WTC11 (cell line): ENCODE measurements around the gene C11orf52. TPM values are rescaled to one million over a fixed set of nuclear protein-coding genes. Genes with fewer than 3 reads are reported as not detected.

Experiments used
- ATAC-seq: fragments of 200-7000 bp; cut with Tn5 transposase; 2 replicates; pipeline ENCODE4 v1.10.0; 2021; ENCODE audit warnings: mild to moderate bottlenecking, moderate library complexity
- CTCF ChIA-PET: fragments of 300-600 bp; sonication (Branson Sonifier 250); formaldehyde crosslinking; loops from one replicate; lab custom pipeline; 2021; ENCODE audit warnings: antibody characterized with exemption; lab: Charles Lee
- POLR2A ChIA-PET: fragments of 350-600 bp; sonication (Branson Sonifier 250); formaldehyde crosslinking; loops from one replicate; lab custom pipeline; 2021; ENCODE audit warnings: antibody characterized with exemption; lab: Charles Lee
- DNase-seq: peaks from one replicate; pipeline ENCODE4 v3.0.0; 2021; ENCODE audit warnings: low spot score
- H3K27ac Mint-ChIP-seq: 2 replicates; pipeline ENCODE4 v1.8.0; 2021; ENCODE audit warnings: mixed read lengths
- H3K27me3 Mint-ChIP-seq: 2 replicates; pipeline ENCODE4 v1.8.0; 2021; ENCODE audit warnings: low read depth, mild to moderate bottlenecking, moderate library complexity, mixed read lengths
- H3K36me3 Mint-ChIP-seq: 2 replicates; pipeline ENCODE4 v1.8.0; 2021; ENCODE audit warnings: mixed read lengths
- H3K4me1 Mint-ChIP-seq: 2 replicates; pipeline ENCODE4 v1.8.0; 2022; ENCODE audit warnings: mixed read lengths
- H3K4me3 Mint-ChIP-seq: 2 replicates; pipeline ENCODE4 v1.8.0; 2021; ENCODE audit warnings: mild to moderate bottlenecking, moderate library complexity, mixed read lengths
- H3K9me3 Mint-ChIP-seq: 2 replicates; pipeline ENCODE4 v1.8.0; 2021; ENCODE audit warnings: mixed read lengths
- ATF3 ChIP-seq: sonication (generic); formaldehyde crosslinking; conservative IDR thresholded peaks from 2 replicates; pipeline ENCODE4 v1.8.1; 2022; ENCODE audit warnings: mild to moderate bottlenecking, missing genetic modification reagents
- CREB1 ChIP-seq: sonication (generic); formaldehyde crosslinking; IDR thresholded peaks from 2 replicates; pipeline ENCODE4 v1.8.0; 2023; ENCODE audit warnings: mild to moderate bottlenecking, missing genetic modification reagents
- E2F1 ChIP-seq: sonication (generic); formaldehyde crosslinking; IDR thresholded peaks from 2 replicates; pipeline ENCODE4 v1.8.0; 2022; ENCODE audit warnings: mild to moderate bottlenecking, missing genetic modification reagents
- EMX1 ChIP-seq: fragments of 250-450 bp; sonication (Bioruptor Pico); IDR thresholded peaks from 2 replicates; pipeline ENCODE4 v1.8.0; 2021; ENCODE audit warnings: mild to moderate bottlenecking
- JAZF1 ChIP-seq: fragments of 250-450 bp; sonication (Bioruptor Pico); IDR thresholded peaks from 2 replicates; pipeline ENCODE4 v1.9.0; 2021; ENCODE audit warnings: moderate library complexity, mild to moderate bottlenecking, inconsistent platforms
- JUN ChIP-seq: sonication (generic); formaldehyde crosslinking; IDR thresholded peaks from 2 replicates; pipeline ENCODE4 v1.8.0; 2023; ENCODE audit warnings: mild to moderate bottlenecking, missing genetic modification reagents
- MYBL2 ChIP-seq: sonication (generic); formaldehyde crosslinking; IDR thresholded peaks from 2 replicates; pipeline ENCODE4 v1.8.1; 2023; ENCODE audit warnings: mild to moderate bottlenecking, moderate library complexity, missing genetic modification reagents
- PRDM15 ChIP-seq: sonication (generic); formaldehyde crosslinking; IDR thresholded peaks from 2 replicates; pipeline ENCODE4 v1.8.0; 2022; ENCODE audit warnings: missing genetic modification reagents
- PRRX2 ChIP-seq: fragments of 250-450 bp; sonication (Bioruptor Pico); IDR thresholded peaks from 2 replicates; pipeline ENCODE4 v1.8.0; 2021; ENCODE audit warnings: mild to moderate bottlenecking
- USF1 ChIP-seq: sonication (generic); formaldehyde crosslinking; IDR thresholded peaks from 2 replicates; pipeline ENCODE4 v1.8.0; 2022; ENCODE audit warnings: mild to moderate bottlenecking, missing genetic modification reagents
- ZNF121 ChIP-seq: sonication (generic); formaldehyde crosslinking; IDR thresholded peaks from 2 replicates; pipeline ENCODE4 v1.8.0; 2023; ENCODE audit warnings: missing genetic modification reagents
- ZNF138 ChIP-seq: sonication (generic); formaldehyde crosslinking; conservative IDR thresholded peaks from 2 replicates; pipeline ENCODE4 v1.8.1; 2022; ENCODE audit warnings: mild to moderate bottlenecking, moderate library complexity, missing genetic modification reagents
- ZNF423 ChIP-seq: fragments of 250-450 bp; sonication (Bioruptor Pico); IDR thresholded peaks from 2 replicates; pipeline ENCODE4 v2.1.2; 2022; ENCODE audit warnings: mild to moderate bottlenecking, moderate library complexity
- total RNA-seq: library from RNA; stranded (reverse); gene quantifications from 3 replicates; pipeline ENCODE4 v1.2.3, GENCODE V29; 2021
- TF ChIP-seq, protein P1 (sequence below): fragments of 250-450 bp; sonication (Bioruptor Pico); IDR thresholded peaks from 2 replicates; pipeline ENCODE4 v1.9.0; 2021; ENCODE audit warnings: mild to moderate bottlenecking, borderline replicate concordance
- TF ChIP-seq, protein P2 (sequence below): fragments of 250-450 bp; sonication (Bioruptor Pico); IDR thresholded peaks from 2 replicates; pipeline ENCODE4 v1.8.0; 2021; ENCODE audit warnings: mild to moderate bottlenecking
- TF ChIP-seq, protein P3 (sequence below): sonication (generic); formaldehyde crosslinking; IDR thresholded peaks from 2 replicates; pipeline ENCODE4 v1.8.1; 2023; ENCODE audit warnings: mild to moderate bottlenecking, moderate library complexity, missing genetic modification reagents

C11orf52 gene
- total RNA-seq, 1 experiment from 2014 or later: 2.1 TPM

- no peaks in the 10 kb centered on the region for H3K9me3 Mint-ChIP-seq
- ATAC-seq: no peak
- CTCF ChIA-PET: interaction anchor here (1.1 to 1.4 kb wide), 2 partner anchors 42 to 70 kb away, joined by 3 read pairs; partner anchors contain the start of gene ALG9
Observed at GRCh38 chr11:111913031-111913861, 5.5 kb upstream of the C11orf52 start.

DNA sequence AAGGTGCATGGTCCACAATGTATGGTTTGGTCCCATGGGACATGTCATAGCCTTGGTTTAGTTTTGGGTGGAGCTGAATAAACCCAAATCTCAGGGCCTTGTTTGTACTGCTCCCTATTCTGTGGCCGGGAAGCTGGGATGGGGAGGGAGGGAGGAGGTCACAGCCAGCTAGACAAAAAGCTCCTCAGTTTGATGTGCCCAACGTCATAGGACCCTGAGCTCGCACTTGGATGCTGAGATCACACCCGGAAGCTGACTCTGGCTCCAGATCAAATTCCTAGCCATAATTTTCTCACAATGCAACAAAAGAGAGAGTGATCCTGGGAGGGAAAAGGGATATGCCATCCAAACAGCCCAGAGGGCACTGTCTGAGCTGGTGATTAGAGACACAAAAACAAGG lies 4.7 kb upstream of the C11orf52 start:
- no peak for DNase-seq
- Mint-ChIP-seq H3K27ac (no peak overlapping the region), H3K4me3 (no peak overlapping the region), H3K4me1 (peaks cover 58% of the 10 kb centered on the region), H3K27me3 (no peaks in the 10 kb centered on the region; the same call in 1 of the 2 replicates), H3K9me3 (no peaks in the 10 kb centered on the region), H3K36me3 (no peaks in the 10 kb centered on the region; the same call in 1 of the 2 replicates)
- POLR2A ChIA-PET: no interaction called here
- CTCF ChIA-PET: interaction anchor here (0.9 to 1.4 kb wide), 3 partner anchors 43 to 69 kb away, joined by 3 read pairs; partner anchors contain the start of gene ALG9
- ATAC-seq: no peak
- TF ChIP-seq MYBL2 (CRISPR knock-in tag) (no peak), ZNF138 (CRISPR knock-in tag) (no peak), EMX1 (CRISPR knock-in tag) (no peak), ZNF121 (no peak), USF1 (CRISPR knock-in tag) (no peak), ZNF423 (CRISPR knock-in tag) (no peak), JAZF1 (CRISPR knock-in tag) (no peak), JUN (no peak), PRRX2 (CRISPR knock-in tag) (no peak), E2F1 (CRISPR knock-in tag) (no peak), ATF3 (no peak)
- TF ChIP-seq, protein P1, sequence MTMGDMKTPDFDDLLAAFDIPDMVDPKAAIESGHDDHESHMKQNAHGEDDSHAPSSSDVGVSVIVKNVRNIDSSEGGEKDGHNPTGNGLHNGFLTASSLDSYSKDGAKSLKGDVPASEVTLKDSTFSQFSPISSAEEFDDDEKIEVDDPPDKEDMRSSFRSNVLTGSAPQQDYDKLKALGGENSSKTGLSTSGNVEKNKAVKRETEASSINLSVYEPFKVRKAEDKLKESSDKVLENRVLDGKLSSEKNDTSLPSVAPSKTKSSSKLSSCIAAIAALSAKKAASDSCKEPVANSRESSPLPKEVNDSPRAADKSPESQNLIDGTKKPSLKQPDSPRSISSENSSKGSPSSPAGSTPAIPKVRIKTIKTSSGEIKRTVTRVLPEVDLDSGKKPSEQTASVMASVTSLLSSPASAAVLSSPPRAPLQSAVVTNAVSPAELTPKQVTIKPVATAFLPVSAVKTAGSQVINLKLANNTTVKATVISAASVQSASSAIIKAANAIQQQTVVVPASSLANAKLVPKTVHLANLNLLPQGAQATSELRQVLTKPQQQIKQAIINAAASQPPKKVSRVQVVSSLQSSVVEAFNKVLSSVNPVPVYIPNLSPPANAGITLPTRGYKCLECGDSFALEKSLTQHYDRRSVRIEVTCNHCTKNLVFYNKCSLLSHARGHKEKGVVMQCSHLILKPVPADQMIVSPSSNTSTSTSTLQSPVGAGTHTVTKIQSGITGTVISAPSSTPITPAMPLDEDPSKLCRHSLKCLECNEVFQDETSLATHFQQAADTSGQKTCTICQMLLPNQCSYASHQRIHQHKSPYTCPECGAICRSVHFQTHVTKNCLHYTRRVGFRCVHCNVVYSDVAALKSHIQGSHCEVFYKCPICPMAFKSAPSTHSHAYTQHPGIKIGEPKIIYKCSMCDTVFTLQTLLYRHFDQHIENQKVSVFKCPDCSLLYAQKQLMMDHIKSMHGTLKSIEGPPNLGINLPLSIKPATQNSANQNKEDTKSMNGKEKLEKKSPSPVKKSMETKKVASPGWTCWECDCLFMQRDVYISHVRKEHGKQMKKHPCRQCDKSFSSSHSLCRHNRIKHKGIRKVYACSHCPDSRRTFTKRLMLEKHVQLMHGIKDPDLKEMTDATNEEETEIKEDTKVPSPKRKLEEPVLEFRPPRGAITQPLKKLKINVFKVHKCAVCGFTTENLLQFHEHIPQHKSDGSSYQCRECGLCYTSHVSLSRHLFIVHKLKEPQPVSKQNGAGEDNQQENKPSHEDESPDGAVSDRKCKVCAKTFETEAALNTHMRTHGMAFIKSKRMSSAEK (CRISPR knock-in tag): no peak
- TF ChIP-seq, protein P2, sequence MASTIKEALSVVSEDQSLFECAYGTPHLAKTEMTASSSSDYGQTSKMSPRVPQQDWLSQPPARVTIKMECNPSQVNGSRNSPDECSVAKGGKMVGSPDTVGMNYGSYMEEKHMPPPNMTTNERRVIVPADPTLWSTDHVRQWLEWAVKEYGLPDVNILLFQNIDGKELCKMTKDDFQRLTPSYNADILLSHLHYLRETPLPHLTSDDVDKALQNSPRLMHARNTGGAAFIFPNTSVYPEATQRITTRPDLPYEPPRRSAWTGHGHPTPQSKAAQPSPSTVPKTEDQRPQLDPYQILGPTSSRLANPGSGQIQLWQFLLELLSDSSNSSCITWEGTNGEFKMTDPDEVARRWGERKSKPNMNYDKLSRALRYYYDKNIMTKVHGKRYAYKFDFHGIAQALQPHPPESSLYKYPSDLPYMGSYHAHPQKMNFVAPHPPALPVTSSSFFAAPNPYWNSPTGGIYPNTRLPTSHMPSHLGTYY (CRISPR knock-in tag): no peak
- TF ChIP-seq, protein P3, sequence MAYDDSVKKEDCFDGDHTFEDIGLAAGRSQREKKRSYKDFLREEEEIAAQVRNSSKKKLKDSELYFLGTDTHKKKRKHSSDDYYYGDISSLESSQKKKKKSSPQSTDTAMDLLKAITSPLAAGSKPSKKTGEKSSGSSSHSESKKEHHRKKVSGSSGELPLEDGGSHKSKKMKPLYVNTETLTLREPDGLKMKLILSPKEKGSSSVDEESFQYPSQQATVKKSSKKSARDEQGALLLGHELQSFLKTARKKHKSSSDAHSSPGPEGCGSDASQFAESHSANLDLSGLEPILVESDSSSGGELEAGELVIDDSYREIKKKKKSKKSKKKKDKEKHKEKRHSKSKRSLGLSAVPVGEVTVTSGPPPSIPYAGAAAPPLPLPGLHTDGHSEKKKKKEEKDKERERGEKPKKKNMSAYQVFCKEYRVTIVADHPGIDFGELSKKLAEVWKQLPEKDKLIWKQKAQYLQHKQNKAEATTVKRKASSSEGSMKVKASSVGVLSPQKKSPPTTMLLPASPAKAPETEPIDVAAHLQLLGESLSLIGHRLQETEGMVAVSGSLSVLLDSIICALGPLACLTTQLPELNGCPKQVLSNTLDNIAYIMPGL (CRISPR knock-in tag): no peak

More at GRCh38 chr11:111913031-111913861, 5.5 kb upstream of the C11orf52 start:
- H3K4me3 Mint-ChIP-seq: no peak overlapping the region
- POLR2A ChIA-PET: no interaction called here
- H3K27me3 Mint-ChIP-seq: no peaks in the 10 kb centered on the region; the same call in 1 of the 2 replicates
- no peaks in the 10 kb centered on the region for H3K36me3 Mint-ChIP-seq
- TF ChIP-seq CREB1 (CRISPR knock-in tag) (no peak), PRDM15 (peak; percentile 60; the same call in 1 of the 2 replicates), JUN (no peak)
- no peak overlapping the region for H3K27ac Mint-ChIP-seq
- DNase-seq: no peak
- H3K4me1 Mint-ChIP-seq: peaks cover 51% of the 10 kb centered on the region
